Omental fat pad (tissue), 4 donors: ENCODE results near the gene HIBCH. TPM values are rescaled to one million over a fixed set of nuclear protein-coding genes. Genes with fewer than 3 reads are reported as not detected.

Source experiments
- ATAC-seq: fragments of 150-250 bp; one replicate; pipeline ENCODE4 v1.9.1; 2016; ENCODE audit warnings: mild to moderate bottlenecking, moderate library complexity; ENCODE audit not compliant: low FRiP score
- DNase-seq: peaks from one replicate; pipeline ENCODE4 v3.0.0-alpha.2; 2019; ENCODE audit warnings: low spot score
- total RNA-seq, 4 donors: library from RNA; depleted of rRNA; stranded (reverse); fragments of >200 nt; gene quantifications; one replicate each; pipeline ENCODE4 v1.1.0, GENCODE V29; 2016
- TF ChIP-seq, protein P1 (sequence below), 3 donors: fragments of 450-650 bp; IDR thresholded peaks; one replicate each; pipeline ENCODE4 v1.5.1; 2016 to 2017; ENCODE audit warnings: antibody characterized with exemption in 3 of 3, mild to moderate bottlenecking in 3 of 3, moderate library complexity in 2 of 3

The HIBCH gene
- total RNA-seq, 4 donors from 2014 or later: 11.6 to 22.1 (median 20.1) TPM

DNA sequence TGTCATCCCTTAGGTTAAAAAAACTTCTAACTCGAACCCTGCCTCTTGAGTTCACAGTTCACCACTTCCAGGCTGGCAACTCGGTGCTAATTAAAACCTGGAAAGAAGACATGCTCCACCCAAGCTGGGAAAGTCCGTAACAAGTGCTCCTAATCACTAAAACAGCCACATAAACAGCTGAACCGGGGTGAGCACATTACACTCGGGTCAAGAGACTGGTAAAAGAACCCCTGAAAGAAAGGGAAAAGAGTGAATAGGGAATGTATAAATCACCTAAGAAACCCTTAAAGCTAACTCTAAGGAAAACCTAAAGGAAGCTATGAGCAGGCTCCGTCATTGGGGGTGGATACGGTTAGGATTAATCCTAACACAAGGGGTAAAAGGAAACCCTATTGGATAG is 102.0 kb downstream of the HIBCH start:
- ATAC-seq (no peak), DNase-seq (no peak)
- TF ChIP-seq, protein P1, sequence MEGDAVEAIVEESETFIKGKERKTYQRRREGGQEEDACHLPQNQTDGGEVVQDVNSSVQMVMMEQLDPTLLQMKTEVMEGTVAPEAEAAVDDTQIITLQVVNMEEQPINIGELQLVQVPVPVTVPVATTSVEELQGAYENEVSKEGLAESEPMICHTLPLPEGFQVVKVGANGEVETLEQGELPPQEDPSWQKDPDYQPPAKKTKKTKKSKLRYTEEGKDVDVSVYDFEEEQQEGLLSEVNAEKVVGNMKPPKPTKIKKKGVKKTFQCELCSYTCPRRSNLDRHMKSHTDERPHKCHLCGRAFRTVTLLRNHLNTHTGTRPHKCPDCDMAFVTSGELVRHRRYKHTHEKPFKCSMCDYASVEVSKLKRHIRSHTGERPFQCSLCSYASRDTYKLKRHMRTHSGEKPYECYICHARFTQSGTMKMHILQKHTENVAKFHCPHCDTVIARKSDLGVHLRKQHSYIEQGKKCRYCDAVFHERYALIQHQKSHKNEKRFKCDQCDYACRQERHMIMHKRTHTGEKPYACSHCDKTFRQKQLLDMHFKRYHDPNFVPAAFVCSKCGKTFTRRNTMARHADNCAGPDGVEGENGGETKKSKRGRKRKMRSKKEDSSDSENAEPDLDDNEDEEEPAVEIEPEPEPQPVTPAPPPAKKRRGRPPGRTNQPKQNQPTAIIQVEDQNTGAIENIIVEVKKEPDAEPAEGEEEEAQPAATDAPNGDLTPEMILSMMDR (IDR thresholded peaks at IDR 0.05): no peak

- ATAC-seq (no peak), DNase-seq (no peak)
- TF ChIP-seq, protein P1 (IDR thresholded peaks at IDR 0.05): no peak
These were observed 102.8 kb downstream of the HIBCH start for GRCh38 chr2:190216829-190217228.

GRCh38 chr2:190215620-190216019 is 104.0 kb downstream of the HIBCH start:
- no peak for DNase-seq
- TF ChIP-seq, protein P1 (IDR thresholded peaks at IDR 0.05): no peak
- ATAC-seq: no peak

- DNase-seq: no peak
- ATAC-seq: no peak
These were observed 105.0 kb downstream of the HIBCH start for GRCh38 chr2:190214426-190215194.

DNA sequence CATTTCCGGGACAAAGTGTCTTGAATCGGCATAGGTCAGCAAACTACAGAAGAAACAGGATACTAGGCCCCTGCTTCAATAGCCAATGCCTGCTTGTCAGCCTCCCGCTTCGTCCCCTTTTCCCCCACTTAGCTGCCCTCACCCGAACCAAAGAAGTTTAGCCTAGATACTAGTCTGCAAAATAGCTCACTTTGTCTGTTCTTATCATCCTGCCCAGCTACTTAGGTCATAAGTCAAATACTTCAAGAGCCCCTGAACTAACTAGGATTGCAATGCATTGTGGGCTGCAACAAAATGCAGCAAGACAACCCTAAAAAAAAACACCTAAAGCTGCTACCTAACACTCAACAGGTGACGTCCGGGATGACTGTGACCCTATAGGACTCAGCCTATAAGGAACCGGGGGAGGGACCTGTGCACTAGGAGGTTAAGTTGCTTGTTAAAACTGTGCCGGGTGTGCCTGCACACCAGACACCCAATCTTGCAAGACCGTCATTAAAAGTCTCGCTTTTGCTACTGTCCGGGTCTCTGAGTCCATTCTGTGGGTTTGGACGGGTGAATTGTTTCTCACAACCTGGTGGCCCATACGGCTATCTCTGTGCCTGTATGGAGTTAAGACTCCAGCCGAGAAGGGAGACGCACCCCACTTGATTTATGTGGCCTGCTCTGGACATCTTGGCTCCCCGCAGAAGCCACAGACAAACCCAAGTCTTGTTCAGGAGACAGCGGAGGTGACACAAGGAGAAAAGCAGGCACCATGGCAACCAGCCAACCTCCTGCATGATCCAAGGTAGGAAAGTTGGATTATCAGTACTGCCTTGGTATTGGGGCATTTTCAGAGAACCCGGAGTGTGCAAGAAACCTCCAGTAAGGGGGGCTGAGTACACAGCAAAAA is 105.9 kb downstream of the HIBCH start:
- DNase-seq (no peak), ATAC-seq (no peak)
- TF ChIP-seq, protein P1 (IDR thresholded peaks at IDR 0.05): no peak

More at GRCh38 chr2:190214426-190215194, 105.0 kb downstream of the HIBCH start:
- TF ChIP-seq, protein P1 (IDR thresholded peaks at IDR 0.05): no peak

DNA sequence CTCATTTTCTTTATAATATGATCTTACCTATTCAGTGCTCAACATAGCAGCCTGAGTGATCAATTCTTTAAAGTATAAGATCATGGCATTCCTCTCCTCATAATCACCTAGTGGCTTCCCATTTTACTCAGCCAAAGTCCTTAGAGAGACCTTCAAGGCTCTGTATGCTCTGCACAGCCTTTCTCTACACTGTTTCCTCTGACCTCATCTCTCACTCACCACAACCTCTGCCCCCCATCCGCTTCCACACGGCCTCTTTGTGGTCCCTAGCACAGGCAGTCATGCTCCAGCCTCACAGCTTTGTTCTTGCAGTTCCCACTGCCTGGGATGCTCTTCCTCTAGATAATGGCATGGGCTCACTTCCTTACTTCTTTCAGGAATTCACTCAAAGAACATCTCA is 109.2 kb downstream of the HIBCH start:
- DNase-seq (no peak), ATAC-seq (no peak)
- TF ChIP-seq, protein P1 (IDR thresholded peaks at IDR 0.05): no peak
